Hematopoietic multipotent progenitor cell treated with erythropoietin and hydrocortisone succinate and interleukin-3 and kit ligand, for 8 days (in vitro differentiated cells): ENCODE data around the gene TRAF2.

ENCODE experiments used
- DNase-seq: peaks from one replicate; pipeline ENCODE4 v3.0.0-alpha.2; 2015

Gene TRAF2

DNA sequence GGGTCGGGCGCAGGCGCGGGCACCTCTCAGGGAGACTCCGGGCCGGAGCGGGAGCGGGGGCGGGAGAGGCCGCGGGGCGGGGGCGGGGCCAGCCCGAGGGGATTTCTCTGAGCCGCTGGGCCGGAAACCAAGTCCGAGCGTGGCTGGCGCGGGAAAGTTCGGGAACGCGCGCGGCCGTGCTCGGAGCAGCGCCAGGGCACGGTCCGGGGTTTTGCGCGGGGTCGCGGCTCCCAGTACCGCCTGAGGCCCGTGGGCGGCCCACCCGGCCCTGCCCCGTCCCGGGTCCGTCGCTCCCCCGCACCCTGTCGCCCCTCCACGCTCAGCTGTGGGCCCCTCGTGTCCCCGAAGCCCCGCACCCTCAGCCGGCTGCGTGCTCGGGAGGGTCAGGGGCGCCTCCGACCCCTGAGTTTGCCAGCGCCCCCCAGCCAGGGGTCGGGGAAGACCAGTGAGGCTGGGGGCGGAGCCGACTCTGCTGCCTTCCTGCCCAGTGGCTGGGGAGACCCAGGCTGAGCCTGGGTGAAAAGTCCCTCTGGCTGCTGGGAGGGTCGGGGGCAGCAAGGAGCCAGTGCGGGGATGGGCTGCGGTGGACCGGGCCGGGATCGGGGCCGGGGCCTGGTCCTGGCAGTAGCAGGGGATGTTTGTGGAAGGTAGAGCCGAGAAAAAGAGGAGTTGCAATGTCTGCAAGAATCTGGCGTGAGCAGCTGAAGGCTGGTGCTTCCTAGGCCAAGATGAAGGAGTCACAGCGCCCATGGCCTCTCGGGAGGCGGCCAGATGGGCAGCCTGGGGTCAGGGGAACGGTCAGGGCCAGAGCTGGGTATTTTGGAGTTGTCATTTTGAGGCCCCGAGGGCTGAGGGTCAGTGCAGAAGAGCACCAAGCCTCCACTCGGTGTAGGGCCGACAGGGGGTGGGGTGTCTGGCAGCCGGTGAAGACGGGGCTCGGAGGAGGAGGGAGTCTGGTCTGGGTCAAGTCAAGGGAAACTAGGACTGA is 588 bp downstream of the TRAF2 start:
- no peak for DNase-seq

DNA sequence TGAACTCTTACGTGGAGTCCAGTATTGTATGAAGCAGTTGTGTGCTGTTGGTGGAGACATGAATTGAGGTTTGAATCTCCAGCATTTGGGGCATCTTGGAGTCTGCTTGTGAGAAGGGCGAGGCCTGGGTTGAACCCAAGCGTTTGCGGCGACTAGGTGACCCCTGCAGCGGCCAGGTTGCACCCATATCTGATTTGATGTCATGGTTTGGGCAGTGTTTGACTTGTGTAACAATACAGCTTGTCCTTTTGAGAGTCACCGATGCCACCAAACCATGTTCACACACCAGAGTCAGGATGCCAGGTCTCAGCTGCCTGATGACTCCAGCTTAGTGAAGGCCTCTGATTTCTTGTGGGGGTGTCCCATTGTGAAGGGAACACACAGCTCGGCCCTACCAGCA is 2.1 kb downstream of the TRAF2 start:
- DNase-seq = no peak

DNA sequence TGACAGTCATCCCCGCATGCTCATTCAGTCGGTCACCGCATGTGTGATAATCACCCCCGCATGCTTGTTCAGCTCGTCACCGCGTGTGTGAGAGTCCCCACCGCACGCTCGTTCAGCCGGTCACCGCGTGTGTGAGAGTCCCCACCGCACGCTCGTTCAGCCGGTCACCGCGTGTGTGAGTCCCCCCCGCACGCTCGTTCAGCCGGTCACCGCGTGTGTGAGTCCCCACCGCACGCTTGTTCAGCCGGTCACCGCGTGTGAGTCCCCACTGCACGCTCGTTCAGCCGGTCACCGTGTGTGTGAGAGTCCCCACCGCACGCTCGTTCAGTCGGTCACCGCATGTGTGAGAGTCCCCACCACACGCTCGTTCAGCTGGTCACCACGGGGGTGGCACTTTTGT is 3.5 kb downstream of the TRAF2 start:
- no peak for DNase-seq

DNA sequence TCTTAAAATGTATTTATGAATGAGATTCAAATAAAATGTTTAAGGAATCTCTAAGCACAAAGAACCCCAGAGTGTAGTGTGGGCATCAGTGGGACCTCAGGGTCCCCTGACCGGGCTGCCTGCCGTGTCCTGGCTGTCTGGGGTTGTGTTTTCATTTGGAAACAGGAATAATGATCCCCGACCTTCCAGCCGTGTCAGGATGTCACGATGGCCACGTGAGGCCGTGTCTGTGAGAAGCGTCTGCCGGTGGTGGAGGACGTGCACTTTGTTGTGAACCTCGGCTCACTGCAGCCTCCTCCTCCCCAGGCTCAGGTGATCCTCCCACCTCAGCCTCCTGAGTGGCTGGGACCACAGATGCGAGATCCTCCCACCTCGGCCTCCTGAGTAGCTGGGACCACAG is 4.3 kb downstream of the TRAF2 start:
- DNase-seq = no peak

DNA sequence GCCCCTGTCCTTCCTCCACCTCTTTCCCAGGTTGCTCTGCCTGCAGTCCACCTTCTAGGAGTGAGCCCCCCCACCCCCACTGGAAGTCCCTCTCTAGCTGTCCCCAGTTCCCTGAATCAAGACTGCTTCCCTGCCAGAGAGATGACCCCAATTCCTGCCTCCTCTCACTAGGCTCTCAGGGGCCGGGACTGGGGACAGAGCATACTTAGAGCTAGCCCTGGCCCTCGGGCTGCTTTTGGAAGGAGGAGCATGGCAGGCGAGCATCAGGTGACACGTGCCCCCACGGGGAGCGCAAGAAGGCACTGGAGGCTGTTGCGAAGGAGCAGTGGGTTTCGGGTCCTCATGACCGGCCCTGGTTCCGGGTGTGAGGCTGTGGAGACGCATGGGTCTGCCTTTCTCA is 9.7 kb downstream of the TRAF2 start:
- DNase-seq = no peak

DNA sequence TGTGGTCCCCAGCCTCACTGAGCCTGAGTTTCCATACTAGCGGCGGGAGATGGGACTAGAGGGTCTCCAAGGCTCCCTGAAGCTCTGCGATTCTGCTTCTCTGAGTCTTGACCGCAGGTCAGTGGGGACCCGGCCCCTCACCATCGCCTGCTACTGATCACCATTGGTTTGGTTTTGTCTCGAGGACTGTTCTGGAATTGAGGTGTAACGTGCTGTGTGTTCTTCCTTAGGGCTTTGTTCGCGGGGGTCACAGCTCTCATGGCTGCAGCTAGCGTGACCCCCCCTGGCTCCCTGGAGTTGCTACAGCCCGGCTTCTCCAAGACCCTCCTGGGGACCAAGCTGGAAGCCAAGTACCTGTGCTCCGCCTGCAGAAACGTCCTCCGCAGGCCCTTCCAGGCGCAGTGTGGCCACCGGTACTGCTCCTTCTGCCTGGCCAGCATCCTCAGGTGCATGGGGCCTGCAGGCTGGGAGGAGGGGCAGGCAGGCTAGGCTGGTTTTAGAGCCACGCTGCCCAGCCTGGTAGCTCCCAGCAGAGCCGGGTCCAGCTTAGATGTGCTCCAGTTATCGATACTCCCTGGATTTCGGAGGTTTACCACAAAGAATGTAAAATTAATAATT is 12.3 kb downstream of the TRAF2 start:
- no peak for DNase-seq

DNA sequence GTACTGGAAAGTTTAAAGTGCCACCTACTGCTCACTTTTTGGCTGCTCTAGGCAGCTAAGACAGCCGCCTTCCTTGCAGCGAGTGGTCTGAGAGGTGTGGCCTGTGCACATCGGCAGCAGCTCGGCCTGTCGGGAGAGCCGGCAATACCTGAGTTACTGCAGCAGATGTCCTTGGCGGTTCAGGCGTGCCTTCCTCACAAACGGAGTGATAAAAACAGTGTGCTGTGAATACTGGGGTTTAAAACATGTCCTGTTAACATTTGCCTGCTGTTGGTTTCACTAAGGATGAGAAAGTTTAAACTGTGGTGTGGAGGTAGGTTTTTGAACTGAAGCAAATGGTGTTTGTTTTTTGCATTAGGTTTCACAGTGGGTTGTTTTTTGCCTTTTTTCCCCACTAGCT is 12.9 kb downstream of the TRAF2 start:
- no peak for DNase-seq

DNA sequence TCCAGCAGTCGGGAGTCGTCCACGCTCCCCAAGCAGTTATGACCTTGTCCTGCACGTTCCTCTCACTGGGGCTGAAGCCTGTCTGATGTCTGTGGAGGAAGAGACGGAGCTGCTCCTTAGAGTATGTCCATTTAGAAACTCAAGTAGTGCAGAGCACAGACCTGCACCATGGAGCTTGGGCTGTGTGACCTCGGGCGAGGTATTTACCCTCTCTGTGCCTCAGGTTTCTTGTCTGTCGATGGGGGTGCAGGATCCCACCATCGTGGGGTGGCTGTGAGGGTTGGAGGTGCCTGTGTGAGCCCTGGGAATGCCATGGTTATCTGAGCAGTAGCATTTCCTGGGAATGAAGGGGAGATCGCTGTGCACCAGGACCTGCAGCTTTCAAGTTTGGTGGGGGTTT is 14.2 kb downstream of the TRAF2 start:
- DNase-seq = no peak

DNA sequence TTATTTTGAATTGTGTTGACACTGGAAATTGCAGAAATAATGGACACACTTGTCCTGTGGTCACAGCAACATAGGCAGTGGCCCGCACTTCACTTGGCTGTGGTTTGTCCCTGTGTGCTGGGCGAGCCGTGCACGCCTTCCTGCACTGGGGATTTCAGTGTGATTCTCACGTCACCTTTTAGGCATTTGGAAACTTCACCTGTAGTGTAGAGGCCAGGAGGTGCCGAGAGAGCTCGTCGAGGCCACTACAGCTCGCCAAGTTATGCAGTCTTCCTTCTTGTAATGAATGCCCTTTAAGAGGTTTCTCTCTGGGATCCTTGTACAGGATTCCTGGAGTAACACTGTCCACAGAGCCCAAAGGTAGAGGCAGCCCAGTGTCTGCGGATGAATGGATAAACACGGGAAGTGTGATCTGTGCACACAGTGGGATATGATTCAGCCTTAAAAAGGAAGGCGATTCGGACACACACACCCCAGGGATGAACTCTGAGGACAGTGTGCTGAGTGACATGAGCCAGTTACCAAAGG is 14.7 kb downstream of the TRAF2 start:
- no peak for DNase-seq

DNA sequence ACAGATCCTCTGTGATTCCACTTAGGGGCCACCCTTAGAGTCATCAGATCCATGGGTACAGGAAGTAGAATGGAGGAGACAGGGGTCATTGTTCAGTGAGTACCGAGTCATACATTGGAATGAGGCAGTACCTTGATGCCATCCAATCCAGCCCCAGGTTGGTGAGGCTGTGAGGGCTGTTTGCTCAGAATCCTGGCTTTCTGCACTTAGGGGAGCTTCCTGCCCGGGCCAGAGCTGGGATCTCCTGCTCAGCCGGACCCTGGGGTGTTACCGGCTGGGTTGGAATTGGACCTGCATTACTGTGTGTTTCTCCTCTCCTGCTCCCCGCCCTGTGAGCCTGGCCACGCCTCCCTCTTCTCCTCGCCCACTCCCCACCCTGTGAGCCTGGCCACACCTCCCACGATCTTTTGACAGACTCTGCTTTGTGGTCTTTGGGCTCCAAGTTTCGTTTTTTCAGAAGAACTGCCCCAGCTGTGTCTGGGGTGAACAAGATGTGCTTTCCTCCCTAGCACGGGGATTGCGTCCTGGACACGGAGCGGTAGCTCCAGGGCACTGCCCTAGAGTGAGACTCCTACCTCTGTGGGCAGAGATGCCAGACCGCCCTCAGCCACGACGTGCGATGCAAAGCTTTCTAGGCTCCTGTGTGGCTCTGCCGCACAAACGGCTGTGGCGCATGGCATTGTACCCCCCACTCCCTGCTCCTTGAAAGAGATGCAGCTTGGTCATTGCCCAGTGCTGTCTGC is 15.4 kb downstream of the TRAF2 start:
- no peak for DNase-seq

DNA sequence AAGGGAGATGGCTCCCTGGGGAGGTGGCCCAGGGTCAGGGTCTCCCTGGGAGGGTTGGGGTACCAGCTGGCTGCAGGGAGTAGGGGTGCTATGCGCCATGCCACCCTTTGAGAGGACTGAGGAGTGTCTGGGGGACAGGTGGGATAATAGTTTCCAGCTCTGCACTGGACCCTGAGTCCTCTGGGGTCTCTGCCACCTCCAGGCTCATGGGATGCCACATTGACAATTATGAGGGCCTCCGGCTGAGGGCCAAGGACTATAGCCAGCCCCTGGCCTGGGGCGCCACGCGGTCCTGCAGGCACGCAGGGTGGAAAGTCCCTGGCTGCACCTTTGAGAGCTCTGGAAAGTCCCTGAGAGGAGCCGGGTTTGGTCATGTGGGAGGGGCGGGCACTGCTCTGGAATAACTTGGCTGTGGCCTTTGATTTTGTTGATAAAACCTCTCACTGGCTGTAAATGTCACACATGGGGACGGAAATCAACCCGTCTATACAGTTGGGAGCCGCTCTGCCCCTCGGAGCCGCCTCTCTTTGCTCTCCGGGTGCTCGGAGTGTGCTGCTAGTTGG is 16.0 kb downstream of the TRAF2 start:
- DNase-seq = no peak

DNA sequence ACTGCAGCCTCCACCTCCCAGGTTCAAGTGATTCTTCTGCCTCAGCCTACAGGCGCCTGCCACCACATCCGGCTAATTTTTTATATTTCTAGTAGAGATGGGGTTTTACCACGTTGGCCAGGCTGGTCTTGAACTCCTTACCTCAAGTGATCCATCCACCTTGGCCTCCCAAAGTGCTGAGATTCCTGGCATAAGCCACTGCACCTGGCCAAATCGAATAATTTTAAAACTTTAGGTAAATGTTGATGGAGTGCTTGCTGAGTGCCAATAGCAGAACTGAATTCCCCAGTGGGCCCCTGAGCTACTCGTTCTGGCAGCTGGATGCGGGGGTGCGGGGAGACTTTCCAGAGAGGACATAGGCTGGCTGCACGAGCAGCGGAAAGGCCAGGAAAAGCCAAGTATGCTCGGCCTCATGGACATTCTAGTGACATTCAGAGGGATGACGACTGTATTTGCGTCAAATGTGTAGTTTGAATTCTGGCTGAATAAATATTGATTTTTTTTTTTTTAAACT is 16.8 kb downstream of the TRAF2 start:
- DNase-seq = no peak

DNA sequence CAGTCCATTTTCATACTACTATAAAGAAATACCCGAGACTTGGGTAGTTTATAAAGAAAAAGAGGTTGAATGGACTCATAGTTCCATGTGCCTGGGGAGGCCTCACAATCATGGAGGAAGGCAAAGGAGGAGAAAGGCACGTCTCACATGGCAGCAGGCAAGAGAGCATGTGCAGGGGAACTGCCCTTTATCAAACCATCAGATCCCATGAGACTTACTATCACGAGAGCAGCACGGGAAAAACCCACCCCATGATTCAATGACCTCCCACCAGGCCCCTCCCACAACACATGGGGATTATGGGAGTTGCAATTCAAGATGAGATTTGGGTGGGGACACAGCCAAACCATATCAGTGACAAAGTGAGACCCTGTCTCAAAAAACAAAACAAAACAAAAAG is 19.9 kb downstream of the TRAF2 start:
- no peak for DNase-seq

DNA sequence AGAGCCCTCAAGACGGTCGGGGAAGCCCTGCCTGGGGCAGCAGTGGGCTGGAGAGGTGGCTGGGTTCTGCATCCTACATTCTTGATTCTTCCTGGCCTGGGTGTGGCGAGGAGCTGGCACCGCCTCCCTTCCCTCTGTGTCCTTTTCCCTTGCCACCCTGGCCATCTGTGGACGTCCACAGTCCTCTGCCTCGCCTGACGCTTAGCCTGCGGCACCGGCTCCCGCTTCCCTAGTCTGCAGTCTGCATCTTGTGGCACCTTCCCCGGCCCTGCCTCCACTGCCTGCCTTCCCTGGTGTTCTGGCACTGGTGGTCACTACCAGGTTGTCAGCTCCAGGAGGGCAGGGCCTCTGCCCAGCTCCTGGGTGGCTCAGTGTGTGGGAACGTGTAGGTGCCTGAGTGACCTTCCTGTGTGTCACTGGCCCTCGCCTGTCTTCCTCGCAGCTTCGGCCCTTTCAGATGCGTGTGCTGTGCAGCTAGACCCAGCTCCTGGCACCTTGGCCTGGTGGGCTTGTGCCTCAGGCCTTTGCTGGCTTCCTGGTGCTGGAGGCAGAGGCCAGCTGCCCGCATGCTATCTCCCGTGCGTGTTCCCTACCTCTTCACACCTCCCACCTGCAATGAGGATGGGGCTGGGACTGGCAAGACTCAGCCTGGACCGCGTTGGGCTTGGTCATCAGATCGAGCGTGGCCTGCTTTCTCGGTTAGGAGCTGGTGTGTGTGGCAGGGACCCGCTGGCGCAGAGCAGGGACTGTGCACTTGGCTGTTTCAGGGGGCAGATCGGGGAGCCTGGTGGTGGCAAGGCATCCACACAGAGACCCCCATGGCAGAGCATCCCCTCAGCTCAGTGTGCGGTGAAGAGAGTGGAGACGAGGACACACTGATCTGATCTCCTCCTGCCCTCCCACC is 20.9 kb downstream of the TRAF2 start:
- DNase-seq = no peak

DNA sequence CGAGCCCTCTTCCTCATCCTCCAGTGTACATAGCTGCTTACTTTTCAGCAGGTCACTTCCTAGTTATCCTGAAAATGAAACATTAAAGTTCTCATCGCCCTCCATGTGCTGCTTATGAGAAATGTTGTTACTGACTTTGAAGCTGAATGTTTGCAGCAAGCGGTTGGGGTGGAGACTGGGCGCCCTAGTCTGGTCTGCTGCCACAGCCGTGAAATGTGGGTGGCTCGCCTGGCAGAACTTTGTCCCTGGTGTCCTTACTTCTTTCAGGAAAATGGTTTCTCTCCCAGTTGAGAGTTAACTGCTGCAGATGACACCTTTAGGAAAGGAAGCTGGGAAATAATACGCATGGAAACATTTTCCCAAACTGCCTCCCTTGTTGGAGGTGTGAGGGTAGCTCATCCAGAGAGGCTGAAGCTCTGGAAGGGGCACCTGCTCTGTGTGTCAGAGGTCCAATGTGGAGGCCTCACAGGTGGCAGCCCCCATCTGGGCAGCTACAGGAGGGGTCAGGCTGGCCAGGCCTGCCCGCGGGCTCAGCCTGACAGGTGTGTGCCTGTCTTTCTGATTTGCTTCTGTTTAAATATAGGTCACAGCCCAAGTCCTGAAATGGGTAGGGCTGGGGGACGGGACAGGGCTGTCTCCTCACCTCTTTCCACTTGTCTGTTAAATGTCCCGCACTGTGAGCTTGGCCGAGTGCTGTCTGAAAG is 24.0 kb downstream of the TRAF2 start:
- no peak for DNase-seq

DNA sequence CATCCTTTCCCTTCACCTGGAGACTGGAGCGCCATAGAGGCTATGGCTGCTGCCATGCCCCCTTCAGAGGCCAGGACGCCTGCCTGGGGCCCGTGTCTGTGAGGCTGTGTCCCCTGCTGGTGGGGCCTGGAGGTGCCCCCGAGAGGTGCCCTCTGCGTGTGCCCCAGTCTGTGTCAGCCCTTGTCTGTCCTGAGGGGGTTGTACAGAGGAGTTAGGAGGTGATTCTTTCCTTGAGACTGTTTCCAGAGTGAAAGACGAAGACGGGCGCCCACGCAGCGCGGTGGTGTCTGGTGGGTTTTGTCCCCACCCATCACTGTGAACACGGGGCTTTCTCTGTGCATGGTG is 24.6 kb downstream of the TRAF2 start:
- DNase-seq = no peak

DNA sequence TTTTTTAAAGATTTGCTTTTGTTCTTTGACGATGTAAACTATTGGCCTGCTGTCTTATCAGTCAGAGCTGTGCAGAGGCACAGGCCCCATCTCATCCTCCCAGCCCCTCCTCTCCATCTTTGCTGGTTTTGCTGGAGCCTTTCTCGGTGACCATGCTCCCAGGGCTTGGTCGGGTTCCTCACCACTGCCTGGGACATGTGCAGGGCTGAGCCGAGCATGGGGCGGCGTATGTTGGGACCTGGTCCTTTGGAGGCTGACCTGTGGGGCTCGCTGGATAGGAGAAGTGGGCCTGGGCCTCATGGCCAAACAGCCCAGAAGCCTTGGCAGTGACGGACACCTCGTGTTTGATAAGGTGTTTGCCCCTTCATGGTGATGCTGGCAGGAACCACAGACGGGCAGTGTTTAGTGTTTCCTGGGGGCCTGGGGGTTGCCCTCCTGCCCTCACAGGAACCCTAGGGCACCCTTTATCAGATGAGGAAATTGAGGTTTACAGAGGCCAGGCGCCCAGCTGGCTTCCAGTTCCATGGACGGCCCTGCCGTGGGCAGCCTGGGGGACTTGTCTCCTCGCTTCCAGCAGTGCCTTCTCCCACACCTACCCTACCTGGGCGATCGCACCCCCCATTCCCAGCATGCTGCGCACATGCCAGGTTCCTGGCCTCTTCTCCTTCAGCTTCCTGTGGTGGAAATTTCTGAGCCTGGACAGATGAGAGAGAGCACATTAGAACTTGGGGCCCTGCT is 27.6 kb downstream of the TRAF2 start:
- no peak for DNase-seq

DNA sequence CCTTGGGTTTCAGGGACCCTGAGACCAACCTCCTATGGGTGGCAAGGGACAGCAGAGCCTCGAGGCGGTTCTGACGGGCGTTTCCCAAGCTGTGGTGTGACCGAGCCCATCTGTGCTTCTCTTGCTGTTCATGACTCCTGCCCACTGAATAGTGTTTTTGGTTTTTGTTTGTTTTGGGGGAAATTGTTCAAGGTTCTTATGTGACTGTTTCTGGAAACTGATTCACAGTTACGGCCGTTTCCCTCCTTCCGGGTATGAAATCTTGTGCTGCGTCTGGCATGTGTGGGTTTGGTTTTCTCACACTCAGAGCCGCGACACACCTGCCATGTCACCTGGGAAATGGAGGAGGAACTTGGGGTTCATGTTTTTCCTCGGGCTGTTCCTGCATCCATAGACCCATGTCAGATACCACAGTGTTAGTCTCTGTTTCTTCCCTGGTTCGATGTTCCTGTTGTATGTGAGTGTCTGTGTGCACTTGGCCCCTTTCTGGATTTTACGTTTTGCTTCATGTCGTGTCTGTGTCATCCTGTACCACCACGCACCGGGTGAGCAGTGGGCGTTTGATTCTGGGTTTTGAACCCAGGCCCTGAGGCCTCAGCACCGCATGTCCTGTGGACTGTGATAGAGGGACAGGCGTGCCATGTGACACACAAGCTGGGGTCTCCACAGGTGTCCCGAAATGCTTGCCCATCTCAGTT is 29.5 kb downstream of the TRAF2 start:
- DNase-seq = no peak

DNA sequence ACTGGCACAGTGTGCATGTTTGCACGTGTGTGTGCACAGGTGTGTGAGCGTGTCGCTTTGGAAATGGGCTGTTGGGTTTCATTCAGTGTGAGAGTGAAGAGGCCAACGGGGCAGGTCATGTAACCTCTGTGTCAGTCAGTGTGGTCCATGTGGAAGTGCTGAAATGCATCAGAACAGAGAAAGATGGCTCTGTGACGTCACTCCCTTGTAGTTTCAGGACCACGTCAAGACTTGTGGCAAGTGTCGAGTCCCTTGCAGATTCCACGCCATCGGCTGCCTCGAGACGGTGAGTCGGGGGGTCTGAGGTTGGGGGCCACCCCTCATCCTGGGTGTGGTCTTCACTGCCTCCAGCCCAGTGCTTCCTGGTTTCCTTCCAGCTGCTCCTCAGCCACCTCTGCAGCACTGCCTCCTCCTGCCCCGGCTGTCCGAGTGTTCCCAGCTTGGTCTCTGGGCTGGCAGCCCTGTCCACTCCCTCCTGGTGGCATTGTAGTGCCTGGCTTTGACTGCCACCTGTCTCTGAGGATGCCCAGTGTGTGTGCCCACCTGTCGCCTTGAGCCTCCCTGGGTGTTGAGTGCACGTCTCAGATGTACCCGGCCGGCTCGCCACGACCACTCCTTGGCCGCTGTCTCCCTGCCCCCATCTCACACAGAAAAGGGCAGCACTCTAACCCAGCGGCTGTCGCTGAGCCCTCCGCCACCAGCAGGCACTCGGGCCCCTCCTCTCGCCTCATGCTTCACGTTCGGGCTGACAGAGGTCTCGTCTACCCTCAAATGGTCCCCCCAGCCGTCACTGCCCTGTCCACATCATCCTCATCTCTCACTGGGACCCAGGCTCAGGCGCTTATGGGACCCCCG is 30.2 kb downstream of the TRAF2 start:
- DNase-seq = no peak
